Activated gamma-delta T cell treated with Interleukin-2 at 50 U/mL for 16 hours (primary cell): ENCODE results near the gene SEC16A.
A peak's percentile ranks its signal among the peaks of the same experiment; 100 is the strongest.

Experiments used
- DNase-seq: peaks from one replicate; pipeline ENCODE4 v3.0.0-alpha.2; 2020

Gene SEC16A

GRCh38 chr9:136459425-136459824, 23.4 kb downstream of the SEC16A start:
- no peak for DNase-seq

GRCh38 chr9:136457326-136457725, 25.5 kb downstream of the SEC16A start:
- no peak for DNase-seq

GRCh38 chr9:136456258-136456657, 26.6 kb downstream of the SEC16A start:
- no peak for DNase-seq

GRCh38 chr9:136455043-136456002, 27.5 kb downstream of the SEC16A start:
- DNase-seq: no peak

- no peak for DNase-seq
Measured at GRCh38 chr9:136454026-136454796, 28.6 kb downstream of the SEC16A start.

GRCh38 chr9:136453326-136453725, 29.5 kb downstream of the SEC16A start:
- no peak for DNase-seq

- DNase-seq: no peak
Measured at GRCh38 chr9:136451221-136451877, 31.5 kb downstream of the SEC16A start.

- DNase-seq: no peak
Measured at GRCh38 chr9:136448655-136449054, 34.2 kb downstream of the SEC16A start.

- DNase-seq: no peak
Measured at GRCh38 chr9:136447173-136447778, 35.6 kb downstream of the SEC16A start.

- no peak for DNase-seq
Measured at GRCh38 chr9:136445799-136446198, 37.0 kb downstream of the SEC16A start.

- DNase-seq: no peak
Measured at GRCh38 chr9:136444102-136444501, 38.7 kb downstream of the SEC16A start.

- DNase-seq: no peak
Measured at GRCh38 chr9:136443687-136444086, 39.2 kb downstream of the SEC16A start.

GRCh38 chr9:136443087-136443486, 39.8 kb downstream of the SEC16A start:
- DNase-seq: no peak

- DNase-seq: no peak
Measured at GRCh38 chr9:136442265-136442664, 40.6 kb downstream of the SEC16A start.

- DNase-seq: no peak
Measured at GRCh38 chr9:136441681-136442245, 41.1 kb downstream of the SEC16A start.

- DNase-seq: no peak
Measured at GRCh38 chr9:136441191-136441680, 41.6 kb downstream of the SEC16A start.

- DNase-seq: peak; percentile 80
Measured at GRCh38 chr9:136439481-136440408, 43.1 kb downstream of the SEC16A start, which contains the start of gene INPP5E. TSS of gene INPP5E (minus strand) at chr9:136439845. CDS start at chr9:136439419, 426 bp downstream.

GRCh38 chr9:136438548-136439480, 44.0 kb downstream of the SEC16A start:
- peak; percentile 39 for DNase-seq

GRCh38 chr9:136437839-136438547, 44.8 kb downstream of the SEC16A start:
- no peak for DNase-seq
